Endometrium (tissue), 2 donors: ENCODE data around the gene TMOD3.

Experiments used
- FAIRE-seq: peaks from 2 replicates; lab custom pipeline; 2012; peaks lifted over from hg19 to GRCh38; lab: Jason Lieb, UNC
- donor health status: control.
- donor health status: control.

TMOD3 gene

GRCh38 chr15:51828621-51829375 lies 655 bp upstream of the TMOD3 start:
- FAIRE-seq, result no peak

DNA sequence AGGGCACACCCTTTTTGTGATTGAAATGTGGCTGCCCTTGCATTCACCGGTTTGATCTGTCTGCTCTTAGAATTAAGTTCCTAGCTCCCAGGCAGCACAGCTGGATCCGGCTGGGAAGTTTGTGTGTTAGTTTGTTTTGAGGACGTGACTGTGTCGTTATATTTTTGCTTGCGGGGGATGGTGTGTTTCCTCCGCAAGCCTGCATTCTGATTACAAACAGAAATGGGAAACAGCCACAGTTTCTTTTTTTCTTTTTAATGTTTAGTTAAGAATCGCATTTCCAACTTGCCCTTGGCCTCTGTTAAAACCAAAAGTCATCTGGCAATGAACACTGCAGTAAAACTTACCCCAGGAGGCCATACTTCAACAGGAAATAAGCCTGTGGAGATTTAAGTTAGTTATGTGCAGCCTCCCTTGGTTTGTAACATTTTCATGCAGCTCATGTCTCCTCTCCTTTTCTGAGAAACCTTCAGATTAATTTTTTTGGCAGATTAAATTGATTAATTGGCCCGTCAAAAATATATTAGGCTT lies 888 bp downstream of the TMOD3 start:
- FAIRE-seq, result peak; percentile 91

DNA sequence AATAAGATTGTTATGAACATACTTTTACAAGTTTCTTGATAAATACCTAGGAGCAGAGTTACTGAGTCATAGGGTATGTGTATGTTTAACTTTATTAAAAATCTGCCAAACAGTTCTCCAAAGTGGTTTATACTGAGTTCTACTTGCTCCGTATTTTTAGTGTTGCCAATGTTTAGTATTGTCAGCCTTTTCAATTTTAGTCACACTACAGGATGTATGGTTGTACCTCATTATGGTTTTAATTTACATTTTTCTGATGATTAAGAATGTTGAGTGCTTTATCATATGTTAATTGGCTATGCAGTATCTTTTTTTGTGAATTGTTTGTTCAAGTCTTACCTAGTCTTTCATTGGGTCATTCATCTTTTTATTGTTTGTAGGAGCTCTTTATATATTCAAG lies 4.3 kb downstream of the TMOD3 start:
- FAIRE-seq, result no peak

GRCh38 chr15:51837792-51838251 lies 8.4 kb downstream of the TMOD3 start:
- no peak for FAIRE-seq

GRCh38 chr15:51838270-51838669 lies 8.8 kb downstream of the TMOD3 start:
- no peak for FAIRE-seq

GRCh38 chr15:51840692-51841091 lies 11.2 kb downstream of the TMOD3 start:
- no peak for FAIRE-seq

- no peak for FAIRE-seq
These were observed 12.1 kb downstream of the TMOD3 start for GRCh38 chr15:51841406-51842040.

DNA sequence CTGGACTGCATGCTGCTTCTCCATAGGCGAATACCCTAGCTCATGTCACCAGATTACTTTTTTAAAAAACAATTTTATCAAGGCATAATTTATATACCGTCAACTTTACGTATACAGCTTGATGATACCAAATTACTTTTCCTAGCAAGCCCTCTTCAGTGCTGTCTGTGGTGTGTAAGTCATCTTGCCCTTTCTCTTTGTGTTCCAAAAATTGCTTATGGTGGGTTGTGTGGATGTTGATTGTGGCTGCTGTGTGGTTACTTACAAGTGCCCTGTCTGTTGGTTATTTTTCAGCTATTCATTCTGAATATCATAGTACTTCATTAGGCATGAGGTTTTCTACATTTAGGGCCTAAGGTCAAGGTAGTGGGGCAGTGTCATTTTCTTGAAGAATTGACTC lies 12.8 kb downstream of the TMOD3 start:
- no peak for FAIRE-seq

DNA sequence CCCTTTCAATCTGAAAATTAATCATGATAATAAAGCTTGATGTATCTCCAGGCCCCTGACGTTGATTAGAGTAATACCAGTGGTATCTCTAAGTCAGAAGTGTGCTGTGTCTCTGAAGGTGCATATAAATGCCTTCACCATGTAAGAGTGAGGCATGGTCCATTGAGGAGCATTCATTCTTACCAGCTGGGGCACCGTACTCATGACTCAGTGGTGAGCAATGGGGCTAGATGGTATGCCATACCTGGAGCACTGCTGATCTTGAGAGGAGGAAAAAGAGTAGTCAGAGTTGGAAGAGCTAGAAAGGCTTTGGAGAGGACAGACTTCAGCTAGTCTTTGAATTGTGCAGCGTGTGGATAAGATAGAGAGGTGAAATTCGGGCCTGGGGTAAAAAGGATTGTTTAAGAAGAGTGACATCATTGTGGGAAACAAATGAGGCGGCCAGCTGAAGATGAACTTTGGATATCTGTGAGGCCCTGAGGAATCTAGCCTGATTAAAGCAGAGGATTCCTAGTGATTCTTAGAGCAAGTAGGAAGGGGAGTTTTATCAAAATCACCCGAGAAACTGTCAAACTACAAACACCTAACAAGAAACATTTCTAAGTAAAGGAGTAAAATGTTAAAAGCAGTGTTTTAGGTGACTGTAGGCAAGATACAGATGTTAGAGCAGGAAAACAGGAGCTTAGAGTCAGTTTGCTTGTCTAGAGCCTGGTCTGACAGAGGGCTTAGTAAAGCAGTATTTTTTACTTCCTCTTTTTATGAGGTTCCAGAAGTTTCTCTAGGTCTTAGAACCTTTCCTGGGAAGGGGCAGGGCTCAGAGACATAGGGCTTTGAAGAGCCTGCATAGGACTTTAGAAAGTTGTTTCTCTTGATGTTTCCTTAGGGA lies 13.6 kb downstream of the TMOD3 start:
- no peak for FAIRE-seq

GRCh38 chr15:51844747-51845426 lies 15.4 kb downstream of the TMOD3 start:
- FAIRE-seq, result no peak

- FAIRE-seq, result no peak
These were observed 16.6 kb downstream of the TMOD3 start for GRCh38 chr15:51846066-51846462.

DNA sequence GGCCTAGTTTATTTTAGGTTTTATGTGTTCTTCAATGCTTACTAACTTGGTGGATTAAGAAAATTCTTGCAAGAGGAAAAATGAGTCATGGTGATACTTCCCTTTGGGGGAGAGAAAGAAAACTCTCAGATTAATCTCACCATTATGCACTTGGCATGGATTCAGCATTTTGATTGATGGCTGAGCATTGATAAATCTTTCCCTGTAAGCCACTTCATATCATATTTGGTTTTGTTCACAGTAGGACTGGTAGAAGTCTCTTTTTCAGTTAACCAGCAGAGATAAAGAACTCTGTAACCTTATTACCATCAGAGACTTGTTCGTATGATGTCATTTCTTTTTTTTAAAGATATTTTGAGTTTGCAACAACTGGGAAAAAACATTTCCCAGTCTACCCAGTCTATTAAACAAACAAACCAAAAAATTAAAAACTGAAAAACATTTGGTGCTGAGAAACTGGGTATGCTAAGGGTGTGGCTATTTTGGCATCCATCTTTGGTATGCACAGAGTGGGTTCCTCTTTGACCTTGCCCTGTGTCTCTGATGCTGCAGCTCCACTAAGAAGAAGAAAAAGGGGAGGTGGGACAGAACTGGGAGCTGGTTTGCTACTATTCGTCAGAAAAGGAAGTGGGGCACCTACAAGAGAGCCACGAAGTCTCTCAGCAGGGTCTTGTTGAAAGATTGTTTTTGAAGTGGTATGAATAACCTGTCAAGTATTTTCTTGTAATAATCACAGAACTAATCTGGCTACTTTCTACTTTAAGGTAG lies 17.2 kb downstream of the TMOD3 start:
- no peak for FAIRE-seq

GRCh38 chr15:51848811-51849210 lies 19.4 kb downstream of the TMOD3 start:
- FAIRE-seq, result no peak

- FAIRE-seq, result no peak
These were observed 20.4 kb downstream of the TMOD3 start for GRCh38 chr15:51849860-51850259.

- FAIRE-seq, result no peak
These were observed 24.5 kb downstream of the TMOD3 start for GRCh38 chr15:51853998-51854397.

DNA sequence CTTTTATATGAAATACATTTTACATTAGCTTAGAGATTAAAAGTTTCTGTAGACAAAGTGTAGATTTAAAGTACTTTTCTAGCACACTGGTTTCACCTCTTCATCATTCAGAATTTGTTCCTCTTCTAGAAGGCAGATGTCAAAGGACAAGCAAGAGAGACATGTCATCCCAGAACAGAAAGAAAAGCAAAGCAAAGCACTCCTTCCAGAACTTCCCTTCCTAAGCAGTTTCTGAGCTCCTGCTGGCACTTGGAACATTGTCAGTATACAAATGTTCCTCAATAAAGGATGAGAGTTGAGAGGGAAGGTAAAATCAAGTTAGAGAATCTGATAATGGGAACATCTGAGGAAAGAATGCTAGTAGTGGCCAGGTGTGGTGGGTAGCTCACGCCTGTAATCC lies 26.2 kb downstream of the TMOD3 start:
- FAIRE-seq, result no peak

DNA sequence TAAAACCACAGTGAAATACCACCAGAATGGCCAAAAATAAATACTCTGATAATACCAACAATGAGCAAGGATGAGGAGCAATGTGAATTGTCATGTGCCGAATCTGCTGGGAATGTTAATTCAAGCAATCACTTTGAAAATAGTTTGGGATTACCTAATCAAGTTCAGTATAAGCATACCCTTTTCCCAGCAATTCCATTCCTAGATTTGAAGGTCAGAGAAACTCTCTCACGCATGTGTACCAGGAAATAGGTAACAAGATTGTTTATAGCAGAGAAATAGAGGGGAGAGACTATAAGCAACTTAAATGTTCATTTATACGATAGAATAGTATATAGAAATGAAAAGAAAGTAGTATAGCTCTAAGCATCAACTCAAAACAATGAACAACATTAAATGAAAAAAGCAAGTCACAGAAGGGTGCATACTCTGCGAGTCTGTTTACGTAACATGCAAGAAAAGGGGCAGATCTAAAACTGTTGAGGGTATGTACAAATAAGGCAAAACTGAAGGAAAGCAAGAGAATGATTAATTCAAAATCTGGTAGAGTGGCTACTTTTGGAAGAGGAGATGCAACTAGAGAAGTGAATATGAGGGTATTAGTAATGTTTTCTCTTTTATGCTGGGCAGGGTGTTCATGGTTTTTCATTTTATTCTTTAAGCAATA lies 27.4 kb downstream of the TMOD3 start:
- no peak for FAIRE-seq

GRCh38 chr15:51861557-51862359 lies 32.3 kb downstream of the TMOD3 start:
- FAIRE-seq, result no peak

DNA sequence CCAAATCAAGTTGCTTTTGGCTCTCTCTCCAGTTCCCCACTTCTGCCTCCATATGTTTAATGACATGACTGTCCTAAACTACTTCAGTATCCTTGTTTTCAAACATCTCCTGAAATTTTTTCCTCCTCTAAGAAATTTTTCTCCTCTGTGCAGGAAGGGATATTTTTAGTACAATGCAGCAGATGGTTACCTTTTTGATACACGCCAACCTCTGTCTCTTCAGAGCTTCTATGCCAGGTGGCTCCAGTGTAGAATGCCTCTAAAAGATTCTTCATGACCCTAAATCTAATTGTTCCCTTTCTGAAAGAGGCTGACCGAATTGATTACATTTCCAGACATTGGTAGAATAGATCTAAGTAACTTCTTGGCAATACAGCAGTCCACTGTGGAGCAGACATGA lies 33.7 kb downstream of the TMOD3 start:
- FAIRE-seq, result no peak
